ENCODE results near the gene RARRES1. TPM values are rescaled to one million over a fixed set of nuclear protein-coding genes. Genes with fewer than 3 reads are reported as not detected.

Gene RARRES1
- total RNA-seq, 1 experiment from 2014 or later = 0.35 TPM

DNA sequence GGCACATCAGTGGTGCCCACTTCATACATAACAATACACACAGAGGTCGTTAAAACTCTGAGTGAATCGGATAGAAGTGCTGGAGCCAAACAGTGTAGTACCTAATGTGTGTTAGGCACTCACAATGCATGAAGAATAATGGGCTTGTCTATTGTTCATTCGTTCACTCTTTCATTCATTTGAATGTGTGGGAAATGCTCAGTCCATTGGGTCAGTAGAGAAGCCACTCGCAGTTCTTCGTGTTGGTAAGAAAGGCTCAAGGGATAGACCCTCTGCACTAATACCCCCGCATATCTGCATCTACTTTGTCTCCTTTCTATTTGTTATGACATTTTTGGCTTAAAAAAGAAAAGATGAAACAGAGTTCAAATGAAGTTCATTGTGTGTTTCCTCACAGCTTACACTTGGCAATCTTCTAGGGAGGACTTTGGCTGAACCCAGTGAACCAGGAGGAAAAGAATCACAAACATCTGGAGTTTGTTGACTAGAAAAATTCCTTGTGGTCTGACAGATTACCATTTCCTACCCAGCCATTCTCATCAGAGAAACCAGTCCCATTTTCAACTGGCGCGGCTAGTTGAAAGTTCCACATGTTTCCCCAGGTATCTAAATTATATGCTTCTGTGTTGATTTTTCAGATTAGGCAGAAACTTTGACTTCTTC, 36.8 kb upstream of the RARRES1 start:
- Mint-ChIP-seq H3K27ac (no peak overlapping the region), H3K9me3 (no peaks in the 10 kb centered on the region), H3K36me3 (no peaks in the 10 kb centered on the region), H3K4me1 (peaks cover 29% of the 10 kb centered on the region), H3K4me3 (no peak overlapping the region), H3K27me3 (ENCODE audit: low read depth) (no peaks in the 10 kb centered on the region; the same call in 1 of the 2 replicates)
- DNase-seq (ENCODE audit: low spot score) (no peak), ATAC-seq (no peak)
- ChIA-PET CTCF (interaction anchor here (1.8 kb wide), 1 partner anchor 26 kb away, joined by 5 read pairs; no protein-coding TSS in a partner anchor), POLR2A (no interaction called here)
- TF ChIP-seq ZNF121 (CRISPR knock-in tag; IDR thresholded peaks at IDR 0.05) (no peak), ZBTB21 (CRISPR knock-in tag; IDR thresholded peaks at IDR 0.05; ENCODE audit: borderline replicate concordance) (no peak), ELF4 (CRISPR knock-in tag; IDR thresholded peaks at IDR 0.05; ENCODE audit: low read depth) (no peak), ZNF396 (CRISPR knock-in tag; IDR thresholded peaks at IDR 0.05; ENCODE audit: borderline replicate concordance) (no peak), ZNF219 (CRISPR knock-in tag; IDR thresholded peaks at IDR 0.05; ENCODE audit: borderline replicate concordance) (no peak), CBFB (CRISPR knock-in tag; IDR thresholded peaks at IDR 0.05; ENCODE audit: low read depth) (no peak), GTF2I (CRISPR knock-in tag; conservative IDR thresholded peaks at IDR 0.05) (no peak), ZNF281 (CRISPR knock-in tag; IDR thresholded peaks at IDR 0.05) (no peak), JUN (CRISPR knock-in tag; IDR thresholded peaks at IDR 0.05) (no peak), SMAD3 (CRISPR knock-in tag; IDR thresholded peaks at IDR 0.05; ENCODE audit: borderline replicate concordance) (no peak)
- TF ChIP-seq, protein P1, sequence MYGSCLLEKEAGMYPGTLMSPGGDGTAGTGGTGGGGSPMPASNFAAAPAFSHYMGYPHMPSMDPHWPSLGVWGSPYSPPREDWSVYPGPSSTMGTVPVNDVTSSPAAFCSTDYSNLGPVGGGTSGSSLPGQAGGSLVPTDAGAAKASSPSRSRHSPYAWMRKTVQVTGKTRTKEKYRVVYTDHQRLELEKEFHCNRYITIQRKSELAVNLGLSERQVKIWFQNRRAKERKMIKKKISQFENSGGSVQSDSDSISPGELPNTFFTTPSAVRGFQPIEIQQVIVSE (CRISPR knock-in tag; IDR thresholded peaks at IDR 0.05; ENCODE audit: borderline replicate concordance) = no peak
- TF ChIP-seq, protein P2, sequence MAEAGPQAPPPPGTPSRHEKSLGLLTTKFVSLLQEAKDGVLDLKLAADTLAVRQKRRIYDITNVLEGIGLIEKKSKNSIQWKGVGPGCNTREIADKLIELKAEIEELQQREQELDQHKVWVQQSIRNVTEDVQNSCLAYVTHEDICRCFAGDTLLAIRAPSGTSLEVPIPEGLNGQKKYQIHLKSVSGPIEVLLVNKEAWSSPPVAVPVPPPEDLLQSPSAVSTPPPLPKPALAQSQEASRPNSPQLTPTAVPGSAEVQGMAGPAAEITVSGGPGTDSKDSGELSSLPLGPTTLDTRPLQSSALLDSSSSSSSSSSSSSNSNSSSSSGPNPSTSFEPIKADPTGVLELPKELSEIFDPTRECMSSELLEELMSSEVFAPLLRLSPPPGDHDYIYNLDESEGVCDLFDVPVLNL (CRISPR knock-in tag; IDR thresholded peaks at IDR 0.05; ENCODE audit: borderline replicate concordance, low read depth) = no peak

GRCh38 chr3:158768361-158768787, 36.1 kb upstream of the RARRES1 start:
- Mint-ChIP-seq H3K36me3 (no peaks in the 10 kb centered on the region), H3K4me1 (peaks cover 29% of the 10 kb centered on the region), H3K9me3 (no peaks in the 10 kb centered on the region), H3K4me3 (no peak overlapping the region), H3K27ac (no peak overlapping the region), H3K27me3 (ENCODE audit: low read depth) (no peaks in the 10 kb centered on the region; the same call in 1 of the 2 replicates)
- TF ChIP-seq, protein P3, sequence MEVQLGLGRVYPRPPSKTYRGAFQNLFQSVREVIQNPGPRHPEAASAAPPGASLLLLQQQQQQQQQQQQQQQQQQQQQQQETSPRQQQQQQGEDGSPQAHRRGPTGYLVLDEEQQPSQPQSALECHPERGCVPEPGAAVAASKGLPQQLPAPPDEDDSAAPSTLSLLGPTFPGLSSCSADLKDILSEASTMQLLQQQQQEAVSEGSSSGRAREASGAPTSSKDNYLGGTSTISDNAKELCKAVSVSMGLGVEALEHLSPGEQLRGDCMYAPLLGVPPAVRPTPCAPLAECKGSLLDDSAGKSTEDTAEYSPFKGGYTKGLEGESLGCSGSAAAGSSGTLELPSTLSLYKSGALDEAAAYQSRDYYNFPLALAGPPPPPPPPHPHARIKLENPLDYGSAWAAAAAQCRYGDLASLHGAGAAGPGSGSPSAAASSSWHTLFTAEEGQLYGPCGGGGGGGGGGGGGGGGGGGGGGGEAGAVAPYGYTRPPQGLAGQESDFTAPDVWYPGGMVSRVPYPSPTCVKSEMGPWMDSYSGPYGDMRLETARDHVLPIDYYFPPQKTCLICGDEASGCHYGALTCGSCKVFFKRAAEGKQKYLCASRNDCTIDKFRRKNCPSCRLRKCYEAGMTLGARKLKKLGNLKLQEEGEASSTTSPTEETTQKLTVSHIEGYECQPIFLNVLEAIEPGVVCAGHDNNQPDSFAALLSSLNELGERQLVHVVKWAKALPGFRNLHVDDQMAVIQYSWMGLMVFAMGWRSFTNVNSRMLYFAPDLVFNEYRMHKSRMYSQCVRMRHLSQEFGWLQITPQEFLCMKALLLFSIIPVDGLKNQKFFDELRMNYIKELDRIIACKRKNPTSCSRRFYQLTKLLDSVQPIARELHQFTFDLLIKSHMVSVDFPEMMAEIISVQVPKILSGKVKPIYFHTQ (CRISPR knock-in tag; IDR thresholded peaks at IDR 0.05) = no peak
- no peak for TF ChIP-seq RORB (CRISPR knock-in tag; IDR thresholded peaks at IDR 0.05)
- TF ChIP-seq, protein P4, sequence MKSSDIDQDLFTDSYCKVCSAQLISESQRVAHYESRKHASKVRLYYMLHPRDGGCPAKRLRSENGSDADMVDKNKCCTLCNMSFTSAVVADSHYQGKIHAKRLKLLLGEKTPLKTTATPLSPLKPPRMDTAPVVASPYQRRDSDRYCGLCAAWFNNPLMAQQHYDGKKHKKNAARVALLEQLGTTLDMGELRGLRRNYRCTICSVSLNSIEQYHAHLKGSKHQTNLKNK (CRISPR knock-in tag; IDR thresholded peaks at IDR 0.05) = no peak
- TF ChIP-seq NR3C1 (CRISPR knock-in tag; conservative IDR thresholded peaks at IDR 0.05; ENCODE audit: low read depth) = no peak
- TF ChIP-seq KAT7 (CRISPR knock-in tag; IDR thresholded peaks at IDR 0.05; ENCODE audit: borderline replicate concordance) = no peak
- TF ChIP-seq, protein P2 (CRISPR knock-in tag; IDR thresholded peaks at IDR 0.05; ENCODE audit: borderline replicate concordance, low read depth) = no peak
- TF ChIP-seq GABPB1 (CRISPR knock-in tag; IDR thresholded peaks at IDR 0.05) = no peak
- no peak for TF ChIP-seq ZNF317 (CRISPR knock-in tag; IDR thresholded peaks at IDR 0.05; ENCODE audit: borderline replicate concordance, low read depth)
- no peak for TF ChIP-seq ZNF121 (CRISPR knock-in tag; IDR thresholded peaks at IDR 0.05)
- TF ChIP-seq TP53 (CRISPR knock-in tag; IDR thresholded peaks at IDR 0.05) = no peak
- no peak for TF ChIP-seq ESRRA (CRISPR knock-in tag; IDR thresholded peaks at IDR 0.05; ENCODE audit: borderline replicate concordance)
- TF ChIP-seq ZBTB21 (CRISPR knock-in tag; IDR thresholded peaks at IDR 0.05; ENCODE audit: borderline replicate concordance) = no peak
- TF ChIP-seq CBFB (CRISPR knock-in tag; IDR thresholded peaks at IDR 0.05; ENCODE audit: low read depth) = no peak
- TF ChIP-seq E2F5 (CRISPR knock-in tag; IDR thresholded peaks at IDR 0.05) = no peak
- TF ChIP-seq ZNF396 (CRISPR knock-in tag; IDR thresholded peaks at IDR 0.05; ENCODE audit: borderline replicate concordance) = no peak
- TF ChIP-seq MAX (CRISPR knock-in tag; IDR thresholded peaks at IDR 0.05) = no peak
- CTCF ChIA-PET = interaction anchor here (1.8 kb wide), 1 partner anchor 26 kb away, joined by 5 read pairs; no protein-coding TSS in a partner anchor
- DNase-seq (ENCODE audit: low spot score) (peak; percentile 60), ATAC-seq (peak; percentile 94)
- POLR2A ChIA-PET = no interaction called here
